ENCODE data around the gene TUBD1.

TUBD1 gene

DNA sequence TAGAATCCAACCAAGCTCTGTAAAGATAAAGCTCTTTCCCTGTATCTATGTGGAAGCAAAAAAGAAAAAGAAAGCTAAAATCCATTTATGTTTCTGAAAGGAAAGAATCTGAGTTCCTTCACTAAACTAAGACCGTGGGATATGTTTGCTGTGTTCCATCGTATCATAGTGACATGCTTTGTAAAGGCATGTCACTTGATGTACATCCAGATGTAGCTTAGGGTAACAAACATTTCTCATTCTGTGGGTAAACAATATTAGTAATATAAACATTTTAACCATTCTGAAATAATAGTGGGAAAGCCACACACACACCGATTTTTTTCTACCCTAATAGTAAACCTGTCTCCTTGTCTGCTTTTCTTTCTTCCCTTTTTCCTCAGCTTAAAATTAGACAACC, 78.1 kb downstream of the TUBD1 start:
- DNase-seq = no peak

DNA sequence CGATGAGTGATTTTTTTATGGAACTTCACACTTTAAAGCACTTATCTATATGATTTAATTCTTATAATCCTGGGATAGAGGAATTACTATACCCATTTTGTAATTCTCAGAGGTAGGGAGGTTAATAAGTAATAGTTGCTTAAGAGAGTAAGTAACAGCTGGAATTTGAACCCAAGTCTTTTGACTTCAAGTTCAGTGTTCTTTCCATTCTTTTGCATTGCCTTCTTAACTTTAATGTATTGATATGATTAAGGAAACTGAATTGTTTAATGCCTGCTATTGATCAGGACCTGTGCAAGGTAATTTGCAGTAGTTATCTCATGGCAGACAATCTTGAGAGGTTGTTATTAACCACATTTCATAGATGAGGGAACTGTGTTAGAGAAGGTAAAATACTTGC, 78.5 kb downstream of the TUBD1 start:
- DNase-seq = no peak

DNA sequence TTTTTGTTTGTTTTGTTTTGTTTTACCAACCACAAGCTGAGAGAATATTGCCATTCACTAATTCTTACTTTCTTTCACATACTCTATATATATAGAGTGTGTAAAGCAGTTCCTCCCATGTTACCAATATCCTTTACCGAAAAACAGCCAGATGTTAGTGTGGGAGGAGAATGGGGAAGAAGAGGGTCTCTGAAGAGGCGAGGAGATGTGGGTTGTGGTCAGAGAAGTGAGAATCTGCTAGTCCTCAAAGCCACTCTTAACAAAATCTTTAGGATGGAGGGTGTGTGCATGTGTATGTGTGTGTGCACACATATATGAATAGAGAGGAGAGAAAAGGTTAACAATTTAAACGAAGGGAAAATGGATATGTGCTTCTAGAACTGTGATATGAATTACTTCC, 80.6 kb downstream of the TUBD1 start:
- no peak for DNase-seq

DNA sequence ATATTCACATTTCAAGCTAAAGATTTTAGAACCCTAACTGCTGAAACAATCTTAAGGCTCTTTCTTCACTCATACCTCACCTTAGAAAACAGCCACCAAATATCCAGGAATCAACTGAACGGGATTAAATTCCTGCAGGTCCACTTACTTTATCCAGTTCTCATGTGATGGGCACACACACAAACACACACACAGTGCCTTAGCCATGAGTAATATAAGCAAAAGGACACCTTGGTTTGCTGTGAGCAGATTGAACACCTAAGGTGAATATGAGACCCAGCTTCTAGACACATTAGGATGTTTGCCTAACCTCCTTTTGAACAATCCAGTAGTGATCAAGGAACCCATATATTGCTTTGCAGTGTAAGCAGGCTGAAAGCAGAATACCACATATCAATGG, 81.5 kb downstream of the TUBD1 start:
- DNase-seq = no peak

DNA sequence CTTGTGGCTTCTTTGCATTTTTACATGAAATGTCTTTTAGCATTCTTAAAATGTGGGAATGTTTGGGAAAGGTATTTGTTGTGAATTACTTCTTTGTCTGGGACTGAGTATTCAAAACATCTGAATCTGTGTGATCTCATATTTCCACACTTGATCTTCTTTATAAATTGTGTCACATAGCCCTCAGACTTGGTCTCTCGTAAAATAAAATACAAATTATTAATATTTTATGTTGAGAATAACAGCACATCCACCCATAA, 81.9 kb downstream of the TUBD1 start:
- DNase-seq = no peak

Data from right hindlimb (tissue), 1 donor.